ENCODE measurements around the gene CROCC. TPM values are rescaled to one million over a fixed set of nuclear protein-coding genes. Genes with fewer than 3 reads are reported as not detected.

The CROCC gene
- polyA plus RNA-seq, 1 of the 3 experiments (the other 2 are of a cell fraction): 39.1 TPM

DNA sequence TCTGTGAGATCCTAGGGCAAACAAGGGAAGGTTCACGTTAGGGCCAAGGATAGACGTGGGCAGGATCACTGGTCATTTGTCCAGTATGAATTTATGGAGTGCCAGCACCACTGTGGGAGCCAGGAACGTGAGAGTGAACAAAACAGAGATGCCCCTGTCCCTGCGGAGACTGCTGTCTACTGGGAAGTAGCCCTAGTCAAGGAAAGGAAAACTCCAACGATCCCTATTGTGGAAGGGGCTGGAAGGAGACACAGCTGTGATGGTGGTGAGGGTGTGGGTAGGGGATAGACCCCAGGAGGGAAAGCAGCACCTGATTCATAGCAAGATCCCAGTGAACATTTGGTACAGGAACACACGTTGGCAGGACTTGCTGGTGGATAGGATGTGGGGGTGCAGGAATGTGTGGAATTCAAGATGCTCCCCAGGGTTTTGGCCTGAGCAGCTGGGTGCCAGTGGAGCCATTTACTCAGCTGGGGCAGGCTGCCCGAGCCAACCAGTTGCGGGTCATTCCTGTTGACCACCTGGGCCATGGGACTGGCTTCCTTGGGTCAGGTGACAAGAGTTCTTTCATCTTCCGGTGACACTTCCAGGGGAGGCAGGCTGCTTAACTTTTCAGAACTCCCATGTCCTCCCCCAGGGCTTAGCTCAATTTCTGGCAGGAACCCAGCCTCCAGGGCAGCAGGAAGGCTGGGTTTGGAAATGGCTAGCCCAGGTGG, 91.2 kb downstream of the CROCC start (continued):
- TF ChIP-seq CHD2 (IDR thresholded peaks at IDR 0.05; ENCODE audit: low read length, partially characterized antibody): no peak
- no peak for TF ChIP-seq GATA2 (CRISPR knock-in tag; IDR thresholded peaks at IDR 0.05)
- TF ChIP-seq YY1 (IDR thresholded peaks at IDR 0.05; ENCODE audit: low read depth): no peak
- no peak for TF ChIP-seq EZH2phosphoT487 (IDR thresholded peaks at IDR 0.05; ENCODE audit: borderline replicate concordance, low read depth)

DNA sequence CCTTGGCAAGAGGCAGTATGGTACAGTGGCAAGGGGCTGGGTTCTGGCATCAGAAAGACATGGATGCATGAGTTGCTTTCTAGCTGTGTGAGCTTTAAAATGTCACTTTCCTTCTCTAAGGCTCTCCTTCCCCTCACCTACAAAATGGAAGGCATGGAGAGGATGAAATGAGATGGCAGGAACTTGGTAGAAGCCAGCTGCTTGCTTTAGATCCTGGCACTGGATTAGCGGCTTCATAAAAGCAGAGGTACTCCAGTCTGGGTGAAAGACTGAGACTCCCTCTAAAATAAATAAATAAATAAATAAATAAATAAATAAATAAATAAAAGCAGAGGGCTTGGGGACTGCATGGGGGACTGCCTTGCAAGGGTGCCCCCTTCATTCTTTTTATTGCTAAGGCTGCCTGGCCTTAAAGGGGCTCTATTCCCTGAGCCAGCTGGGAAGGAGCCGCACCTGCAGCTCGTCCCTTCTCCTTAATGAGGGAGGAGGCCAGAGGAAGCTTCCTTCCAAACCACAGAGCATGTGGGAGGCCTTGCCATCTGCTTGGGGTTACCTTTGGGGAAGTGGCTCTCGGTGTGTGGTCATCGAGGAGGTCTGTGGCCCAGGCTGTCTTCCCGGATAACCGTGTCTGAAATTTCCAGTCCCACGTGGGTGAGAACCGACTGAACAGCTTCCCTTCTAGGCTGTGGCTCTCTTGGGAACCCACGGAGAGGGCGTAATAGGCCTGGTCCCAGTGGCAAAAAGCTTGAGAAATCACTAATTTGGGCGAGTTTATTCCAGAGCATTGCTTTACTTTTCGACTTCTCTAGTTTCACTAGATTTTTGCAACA, 92.0 kb downstream of the CROCC start:
- peaks cover 5% of the 10 kb centered on the region for H3F3A ChIP-seq (replicated peaks; ENCODE audit: insufficient read depth)
- H3K79me2 ChIP-seq (ENCODE audit: insufficient read depth): peaks cover 18% of the 10 kb centered on the region
- peaks cover 0 to 7% of the 10 kb centered on the region in 2 experiments for H3K36me3 ChIP-seq (replicated peaks in 1 of 2; ENCODE audit: control insufficient read depth in 1 of 2, insufficient read depth in 2 of 2, low read length in 1 of 2)
- H3K9me2 ChIP-seq: no peaks in the 10 kb centered on the region
- no peak overlapping the region for H3K4me3 ChIP-seq (ENCODE audit: low read depth in 2 of 2, low read length in 1 of 2)
- no peak overlapping the region for H3K9ac ChIP-seq
- H3K4me1 ChIP-seq (ENCODE audit: control insufficient read depth in 1 of 2, insufficient read depth in 2 of 2, low read depth in 1 of 2, low read length in 1 of 2): peaks cover 12 to 22% of the 10 kb centered on the region in 2 experiments; a peak in 2 of 4 replicates
- no peak overlapping the region for H3K27ac ChIP-seq (ENCODE audit: low read depth in 2 of 2, low read length in 1 of 2)
- no peaks in the 10 kb centered on the region for H3K27me3 ChIP-seq (ENCODE audit: insufficient read depth)
- H4K20me1 ChIP-seq (ENCODE audit: insufficient read depth): peaks cover 14% of the 10 kb centered on the region
- H3K9me3 ChIP-seq: no peaks in the 10 kb centered on the region
- no peak overlapping the region for H3K4me2 ChIP-seq
- POLR2A ChIA-PET: no interaction called here
- WGBS (ENCODE audit: low lambda C conversion rate): 92% methylated on average over 13 of the region's 13 CpGs
- TF ChIP-seq CHD2 (IDR thresholded peaks at IDR 0.05; ENCODE audit: low read length, partially characterized antibody): no peak
- no peak for DNase-seq
- H2AFZ ChIP-seq (ENCODE audit: low read depth): no peak overlapping the region
- CTCF ChIA-PET: interaction anchor here (1.5 to 4.4 kb wide), 3 partner anchors 14 to 62 kb away, joined by 5 to 16 read pairs (median 9); no protein-coding TSS in a partner anchor

DNA sequence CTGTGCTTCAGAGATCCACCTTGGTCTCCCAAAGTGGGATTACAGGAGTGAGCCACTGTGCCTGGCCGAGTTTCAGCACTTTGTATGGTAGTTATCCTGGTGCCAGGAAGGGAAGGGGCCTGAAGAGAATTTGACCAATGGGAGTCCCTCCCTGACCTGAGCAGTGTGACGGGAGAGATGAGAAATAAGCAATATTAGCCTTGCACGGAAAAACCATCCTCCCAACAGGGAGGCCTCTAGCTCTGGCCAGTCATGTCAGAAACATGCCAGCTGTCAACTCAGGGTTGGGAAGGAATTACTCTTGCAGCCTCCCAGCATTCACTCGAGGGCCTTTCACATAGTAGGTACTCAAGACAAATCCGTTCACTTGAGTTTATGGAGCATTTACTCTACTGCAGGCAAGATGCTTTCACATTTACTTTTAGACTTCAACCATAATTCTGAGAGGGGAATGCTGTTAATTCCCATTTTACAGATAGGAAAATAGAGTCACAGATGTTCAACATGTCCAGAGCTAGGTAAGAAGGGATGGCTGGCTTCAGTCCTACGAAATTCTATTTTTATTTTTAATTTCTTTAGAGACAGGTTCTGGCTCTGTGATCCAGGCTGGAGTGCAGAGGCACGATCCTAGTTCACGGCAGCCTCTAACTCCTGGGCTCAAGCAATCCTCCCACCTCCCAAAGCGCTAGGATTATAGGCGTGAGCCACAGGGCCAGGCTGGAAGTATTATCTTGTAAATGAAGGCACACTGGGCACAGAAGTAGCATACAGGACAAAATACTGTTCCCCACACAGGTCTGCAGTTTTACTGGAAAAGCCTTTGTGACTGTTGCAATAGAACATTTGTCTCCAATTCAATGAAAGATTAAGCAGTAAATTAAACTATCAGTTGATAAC, 93.2 kb downstream of the CROCC start:
- Histone ChIP-seq H3K4me2 (no peak overlapping the region), H3F3A (replicated peaks; ENCODE audit: insufficient read depth) (peaks cover 14% of the 10 kb centered on the region), H2AFZ (ENCODE audit: low read depth) (no peak overlapping the region), H3K9me2 (no peaks in the 10 kb centered on the region), H3K27me3 (ENCODE audit: insufficient read depth) (no peaks in the 10 kb centered on the region), H4K20me1 (ENCODE audit: insufficient read depth) (peaks cover 5% of the 10 kb centered on the region; the same call in 1 of the 2 replicates), H3K4me1 (ENCODE audit: control insufficient read depth in 1 of 2, insufficient read depth in 2 of 2, low read depth in 1 of 2, low read length in 1 of 2) (peaks cover 12 to 16% of the 10 kb centered on the region in 2 experiments; a peak in 2 of 4 replicates), H3K9me3 (no peaks in the 10 kb centered on the region), H3K79me2 (ENCODE audit: insufficient read depth) (peaks cover 14% of the 10 kb centered on the region), H3K4me3 (ENCODE audit: low read depth in 2 of 2, low read length in 1 of 2) (no peak overlapping the region), H3K27ac (ENCODE audit: low read depth in 2 of 2, low read length in 1 of 2) (no peak overlapping the region), H3K36me3 (replicated peaks in 1 of 2; ENCODE audit: control insufficient read depth in 1 of 2, insufficient read depth in 2 of 2, low read length in 1 of 2) (peaks cover 7 to 19% of the 10 kb centered on the region in 2 experiments), H3K9ac (no peak overlapping the region)
- ChIA-PET CTCF (interaction anchor here (0.6 to 4.4 kb wide), 2 partner anchors 31 to 63 kb away, joined by 3 to 16 read pairs; no protein-coding TSS in a partner anchor), POLR2A (no interaction called here)
- WGBS (ENCODE audit: low lambda C conversion rate): 81% methylated on average over 10 of the region's 10 CpGs
- no peak for DNase-seq
- TF ChIP-seq RCOR1 (IDR thresholded peaks at IDR 0.05; ENCODE audit: low read length) (no peak), ELF1 (IDR thresholded peaks at IDR 0.05) (no peak), EZH2phosphoT487 (IDR thresholded peaks at IDR 0.05; ENCODE audit: borderline replicate concordance, low read depth) (no peak), MEF2A (IDR thresholded peaks at IDR 0.05; ENCODE audit: borderline replicate concordance, low read depth) (no peak), FOSL2 (IDR thresholded peaks at IDR 0.05; ENCODE audit: borderline replicate concordance, low read depth) (no peak), SIN3A (IDR thresholded peaks at IDR 0.05; ENCODE audit: borderline replicate concordance, low read depth, low read length) (no peak), FOXJ3 (CRISPR knock-in tag; IDR thresholded peaks at IDR 0.05) (no peak), JUND (IDR thresholded peaks at IDR 0.05) (no peak), GABPA (IDR thresholded peaks at IDR 0.05; ENCODE audit: low read depth) (no peak)
- TF ChIP-seq, protein P1, sequence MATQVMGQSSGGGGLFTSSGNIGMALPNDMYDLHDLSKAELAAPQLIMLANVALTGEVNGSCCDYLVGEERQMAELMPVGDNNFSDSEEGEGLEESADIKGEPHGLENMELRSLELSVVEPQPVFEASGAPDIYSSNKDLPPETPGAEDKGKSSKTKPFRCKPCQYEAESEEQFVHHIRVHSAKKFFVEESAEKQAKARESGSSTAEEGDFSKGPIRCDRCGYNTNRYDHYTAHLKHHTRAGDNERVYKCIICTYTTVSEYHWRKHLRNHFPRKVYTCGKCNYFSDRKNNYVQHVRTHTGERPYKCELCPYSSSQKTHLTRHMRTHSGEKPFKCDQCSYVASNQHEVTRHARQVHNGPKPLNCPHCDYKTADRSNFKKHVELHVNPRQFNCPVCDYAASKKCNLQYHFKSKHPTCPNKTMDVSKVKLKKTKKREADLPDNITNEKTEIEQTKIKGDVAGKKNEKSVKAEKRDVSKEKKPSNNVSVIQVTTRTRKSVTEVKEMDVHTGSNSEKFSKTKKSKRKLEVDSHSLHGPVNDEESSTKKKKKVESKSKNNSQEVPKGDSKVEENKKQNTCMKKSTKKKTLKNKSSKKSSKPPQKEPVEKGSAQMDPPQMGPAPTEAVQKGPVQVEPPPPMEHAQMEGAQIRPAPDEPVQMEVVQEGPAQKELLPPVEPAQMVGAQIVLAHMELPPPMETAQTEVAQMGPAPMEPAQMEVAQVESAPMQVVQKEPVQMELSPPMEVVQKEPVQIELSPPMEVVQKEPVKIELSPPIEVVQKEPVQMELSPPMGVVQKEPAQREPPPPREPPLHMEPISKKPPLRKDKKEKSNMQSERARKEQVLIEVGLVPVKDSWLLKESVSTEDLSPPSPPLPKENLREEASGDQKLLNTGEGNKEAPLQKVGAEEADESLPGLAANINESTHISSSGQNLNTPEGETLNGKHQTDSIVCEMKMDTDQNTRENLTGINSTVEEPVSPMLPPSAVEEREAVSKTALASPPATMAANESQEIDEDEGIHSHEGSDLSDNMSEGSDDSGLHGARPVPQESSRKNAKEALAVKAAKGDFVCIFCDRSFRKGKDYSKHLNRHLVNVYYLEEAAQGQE (IDR thresholded peaks at IDR 0.05; ENCODE audit: low read depth, low read length): no peak
- TF ChIP-seq, protein P2, sequence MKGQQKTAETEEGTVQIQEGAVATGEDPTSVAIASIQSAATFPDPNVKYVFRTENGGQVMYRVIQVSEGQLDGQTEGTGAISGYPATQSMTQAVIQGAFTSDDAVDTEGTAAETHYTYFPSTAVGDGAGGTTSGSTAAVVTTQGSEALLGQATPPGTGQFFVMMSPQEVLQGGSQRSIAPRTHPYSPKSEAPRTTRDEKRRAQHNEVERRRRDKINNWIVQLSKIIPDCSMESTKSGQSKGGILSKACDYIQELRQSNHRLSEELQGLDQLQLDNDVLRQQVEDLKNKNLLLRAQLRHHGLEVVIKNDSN (IDR thresholded peaks at IDR 0.05; ENCODE audit: borderline replicate concordance, low read depth): no peak
